Cerebellar nuclear complex (tissue), 1 donor: ENCODE results near the gene ASCL1.

Experiments
- DNase-seq, 2 experiments: peaks; one replicate each; lab custom pipeline; 2025; lab: John Stamatoyannopoulos, UW

ASCL1 gene

DNA sequence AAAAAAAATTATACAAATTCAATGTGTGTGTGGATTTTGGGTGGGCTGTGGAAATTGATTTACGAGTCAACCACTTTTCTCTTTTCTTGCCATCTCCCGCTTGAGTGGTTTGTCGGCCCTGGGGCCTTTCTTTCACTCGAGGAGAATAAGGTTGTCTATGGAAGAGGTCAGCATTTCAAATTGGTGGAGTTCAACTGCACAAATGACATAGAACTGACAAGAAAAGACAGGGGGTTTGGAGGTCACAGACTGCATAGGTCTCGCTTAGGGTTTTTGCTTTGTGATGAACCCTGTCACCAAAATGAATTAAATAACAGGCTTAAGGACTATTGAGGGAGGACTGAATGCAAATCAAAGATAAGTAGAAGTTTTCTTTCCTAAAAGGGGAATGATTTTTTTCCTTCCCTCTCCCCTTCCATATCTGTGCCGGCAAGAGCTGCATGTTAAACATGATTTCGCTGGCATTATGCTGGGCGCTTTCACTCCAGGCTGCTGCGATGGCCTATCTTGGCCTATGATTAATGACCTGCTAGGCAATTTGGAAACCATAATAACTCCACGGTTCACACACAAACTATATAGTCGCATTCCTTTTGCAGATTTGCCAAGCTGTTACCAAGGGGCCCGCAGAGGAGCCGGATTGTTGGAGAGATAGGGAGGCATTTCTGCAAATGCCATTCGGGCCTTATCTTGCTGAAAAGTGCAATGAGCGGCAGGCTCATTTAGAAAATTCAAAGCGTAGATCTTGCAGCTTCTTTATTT is 20.7 kb downstream of the ASCL1 start:
- DNase-seq = no peak

DNA sequence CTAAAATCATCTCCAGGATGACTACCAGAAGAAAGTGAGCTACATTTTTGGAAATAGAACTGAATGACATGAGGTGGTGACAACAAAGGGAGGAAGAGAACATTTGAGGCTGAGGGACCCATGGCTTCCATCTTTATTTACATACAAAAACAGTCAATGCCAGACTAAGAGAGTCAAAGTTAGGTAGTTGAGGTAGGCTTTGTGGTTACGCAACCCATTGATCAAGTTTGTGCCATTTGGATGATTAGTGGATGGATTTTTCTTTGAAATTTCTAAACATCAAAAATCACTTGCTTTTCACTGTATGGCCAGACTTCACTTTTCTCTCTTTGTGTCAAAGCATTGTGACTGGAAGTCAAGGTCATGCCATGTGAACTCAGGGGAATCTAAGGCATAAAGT is 22.9 kb downstream of the ASCL1 start:
- no peak for DNase-seq

DNA sequence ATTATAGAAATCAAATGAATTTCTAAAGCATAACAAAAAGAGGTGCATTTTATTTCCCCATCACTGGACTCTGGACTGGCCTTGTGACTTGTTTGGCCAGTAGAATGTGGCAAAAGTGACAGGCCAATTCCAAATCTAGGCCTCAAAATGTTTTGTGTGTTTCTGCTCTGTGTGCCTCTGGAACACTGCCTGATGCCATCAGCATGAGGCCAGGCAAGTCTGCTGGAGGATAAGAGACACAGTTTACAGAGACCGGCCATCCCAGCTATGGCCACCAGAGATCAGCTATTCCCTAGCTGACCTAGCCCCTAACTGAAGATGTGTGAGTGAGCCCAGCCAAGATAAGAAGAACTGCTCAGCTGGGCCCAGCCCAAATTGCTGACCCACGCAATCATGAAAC is 32.9 kb downstream of the ASCL1 start:
- no peak for DNase-seq

DNA sequence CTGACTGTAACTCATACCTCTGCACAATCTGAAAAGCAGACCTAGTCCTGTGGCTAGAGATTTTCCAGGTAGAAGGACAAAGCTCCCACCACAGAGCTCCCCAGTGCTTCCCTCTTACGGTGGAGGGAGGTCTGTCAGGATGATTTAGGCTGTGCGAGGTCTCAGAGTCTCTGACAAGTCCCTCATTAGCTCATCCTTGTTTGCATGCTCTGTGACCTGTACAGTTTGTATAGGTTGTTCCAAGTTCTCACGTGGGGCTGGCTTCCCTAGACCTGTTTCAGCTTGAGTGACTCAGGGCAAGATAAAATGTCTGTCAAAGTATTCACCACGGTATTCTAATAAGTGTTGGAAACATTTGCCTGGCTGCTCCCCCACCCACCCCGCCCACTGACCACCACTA is 34.8 kb downstream of the ASCL1 start:
- DNase-seq = no peak

DNA sequence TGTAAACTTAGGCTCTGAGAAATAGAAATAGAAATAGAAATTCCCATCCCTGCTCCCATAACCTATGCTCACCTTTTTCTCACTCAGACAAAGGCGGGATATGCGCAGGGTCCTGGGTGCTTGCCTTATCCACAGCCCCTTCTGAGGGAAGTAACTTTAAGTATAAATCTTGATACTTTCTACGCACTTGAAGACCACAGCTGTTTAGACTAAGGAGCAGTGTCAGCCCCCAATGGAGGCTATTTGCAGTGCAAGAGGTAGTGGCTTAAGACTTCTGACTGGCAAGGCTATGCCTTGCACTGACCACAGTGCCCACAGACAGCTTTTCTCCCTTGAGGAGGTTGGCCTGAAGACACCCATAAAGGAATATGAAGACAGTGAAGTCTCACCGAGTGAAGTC is 35.2 kb downstream of the ASCL1 start:
- no peak for DNase-seq

DNA sequence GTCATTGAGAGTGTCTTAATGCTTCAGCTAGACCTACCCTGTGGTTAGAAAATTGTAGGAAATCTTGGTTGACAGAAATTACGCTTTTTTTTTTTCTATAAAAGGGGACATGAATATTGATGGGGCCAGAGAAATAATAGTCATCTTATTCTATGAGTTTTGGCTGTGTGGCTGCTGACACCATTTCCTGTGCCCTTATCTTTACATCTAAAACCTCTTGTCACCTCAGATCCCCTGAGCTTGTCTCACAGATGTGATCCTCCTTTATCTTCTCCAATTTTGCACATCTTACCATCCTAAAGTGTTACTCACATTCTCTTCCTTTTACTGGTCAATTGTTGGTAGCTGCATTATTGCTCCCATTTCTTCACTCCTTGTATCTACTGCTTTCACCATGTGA is 36.1 kb downstream of the ASCL1 start:
- no peak for DNase-seq

DNA sequence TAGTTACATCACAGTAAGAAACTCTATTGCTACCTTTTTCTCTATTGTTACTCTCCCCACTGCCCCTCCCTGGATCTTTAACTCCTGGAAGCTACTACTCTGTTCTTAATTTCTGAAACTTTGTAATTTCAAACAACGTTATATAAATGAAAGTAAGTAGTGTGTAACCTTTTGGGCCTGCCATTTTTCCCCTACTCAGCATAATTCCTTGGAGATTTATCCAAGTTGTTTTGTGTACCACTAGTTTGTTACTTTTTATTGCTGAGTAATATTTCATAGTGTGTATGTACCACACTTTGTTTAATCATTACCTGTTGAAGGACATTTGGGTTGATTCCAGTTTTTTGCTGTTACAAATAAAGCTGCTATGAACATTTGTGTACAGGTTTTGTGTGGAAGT is 37.9 kb downstream of the ASCL1 start:
- DNase-seq = no peak
